Heart left ventricle (tissue), 16 donors: ENCODE measurements around the gene MFNG. TPM values are rescaled to one million over a fixed set of nuclear protein-coding genes. Genes with fewer than 3 reads are reported as not detected.

ENCODE experiments used
- ATAC-seq, 4 donors: fragments of 200-7000 bp; cut with Tn5 transposase; one replicate each; pipeline ENCODE4 v1.9.1; 2020 to 2022; ENCODE audit warnings: moderate library complexity in 4 of 4, mild to moderate bottlenecking in 3 of 4, moderate number of reproducible peaks in 1 of 4
- DNase-seq, 5 donors: peaks; one replicate each; pipeline ENCODE4 v3.0.0-alpha.2; 2020
- H3K27ac ChIP-seq, 12 donors: fragments of 200-600 bp; sonication (generic) in 4 of 12; one replicate each; pipeline versions ENCODE4 v1.5.0 to v1.8.0; 2016 to 2022; ENCODE audit warnings: mild to moderate bottlenecking in 2 of 12
- H3K27me3 ChIP-seq, 9 donors: fragments of 200-600 bp; sonication (generic) in 2 of 9; one replicate each; pipeline versions ENCODE4 v1.5.1 to v1.8.0; 2016 to 2022; ENCODE audit warnings: mild to moderate bottlenecking in 3 of 9
- H3K36me3 ChIP-seq, 9 donors: fragments of 200-600 bp; sonication (generic) in 2 of 9; one replicate each; pipeline versions ENCODE4 v1.5.0 to v1.8.0; 2018 to 2022; ENCODE audit warnings: mild to moderate bottlenecking in 2 of 9
- H3K4me1 ChIP-seq, 12 donors: fragments of 200-600 bp; sonication (generic) in 4 of 12; one replicate each; pipeline versions ENCODE4 v1.5.0 to v1.8.0; 2016 to 2022; ENCODE audit warnings: mild to moderate bottlenecking in 3 of 12
- H3K4me3 ChIP-seq, 12 donors: fragments of 200-600 bp; sonication (generic) in 4 of 12; one replicate each; pipeline versions ENCODE4 v1.5.0 to v1.8.0; 2017 to 2022; ENCODE audit warnings: mild to moderate bottlenecking in 9 of 12, moderate library complexity in 4 of 12
- H3K9me3 ChIP-seq, 12 donors: fragments of 200-600 bp; sonication (generic) in 4 of 12; one replicate each; pipeline versions ENCODE4 v1.5.0 to v1.8.0; 2016 to 2022; ENCODE audit warnings: mild to moderate bottlenecking in 1 of 12
- CTCF ChIP-seq, 12 donors: fragments of 200-600 bp; sonication (generic) in 4 of 12; IDR thresholded peaks; one replicate each; pipeline versions ENCODE4 v1.5.0 to v1.8.0; 2018 to 2022; ENCODE audit warnings: antibody characterized with exemption in 12 of 12, mild to moderate bottlenecking in 5 of 12
- POLR2A ChIP-seq, 2 donors: fragments of 450-650 bp; IDR thresholded peaks; one replicate each; pipeline ENCODE4 v1.6.1; 2017; ENCODE audit warnings: antibody characterized with exemption in 2 of 2, mild to moderate bottlenecking in 2 of 2, moderate library complexity in 2 of 2
- WGBS, 4 donors: extraction: QIAGEN DNeasy Blood & Tissue Kit in 2 of 4; methylation state at CpG; one replicate each; pipeline versions ENCODE4 v1.1.5 to v1.1.7; 2013 to 2018; 5-methylcytosine and 5-hydroxymethylcytosine counted together
- intact Hi-C, 10 donors: fragments of 100-400 bp; cut with DNase I; formaldehyde crosslinking; loops; one replicate each; pipeline versions ENCODE4 v1.11.1 to v1.14.2; 2022
- polyA plus RNA-seq, 2 donors: library from polyadenylated mRNA; stranded (reverse); fragments of 200-250 nt; gene quantifications; one replicate each; pipeline ENCODE4 v1.2.3, GENCODE V29; 2013
- total RNA-seq, 9 donors: library from RNA; depleted of rRNA in 2 of 9; stranded (reverse); fragments of >200 nt in 2 of 9; fragmentation: NEBNext Ultra II Directional in 3 of 9; extraction: Animal tissue kit (Norgen Biotek cat#: 25700) in 3 of 9; gene quantifications; one replicate each; pipeline versions ENCODE4 v1.1.0 to v1.2.4, GENCODE V29; 2016 to 2023
- donor health status: ischemic (EF 13 %, LVEDD 7.1; RV severe dilation, severe dysfunction).
- donor health status: healthy with polysubstance abuse.
- donor health status: DM: no; HTN: yes; CAD: no.
- donor health status: DM: no; HTN: no; CAD: no.
- donor health status: ischemic (EF 25% LVEDD 6.9; RV normal size, moderate dysfunction).
- donor health status: ischemic (EF 25% LVEDD 5.7; RV mildly dilated, moderate dysfunction).
- donor health status: healthy.
- donor health status: DM: yes; HTN: yes; CAD: no.
- donor health status: ischemic (EF 35%, LVEDD 5.7; RV mildly dilated, moderate dysfunction).
- donor health status: nonischemic (EF 11% LVEDD 7.7; RV severe dilation, severe dysfunction).
- donor health status: DM: yes; HTN: yes; CAD: no.
- donor health status: PGD.
- donor health status: ischemic (EF 29% LVEDD 5.4; RV normal size, mild dysfunction).
- donor health status: nonischemic (EF 23%, LVEDD 6.1; RV moderate dilation, normal function).

Gene MFNG
- total and polyA plus RNA-seq, 11 donors = 5.8 to 25.6 (median 9.6) TPM

- intact Hi-C loops = loop anchor here in 1 of 10 donors (5.0 kb wide), 1 partner anchor 37 kb away; the partner anchor contains the start of gene CARD10
- no peak for ATAC-seq
- WGBS, 4 donors = 82 to 89% (median 85%) methylated on average over 12 to 17 of the region's 17 CpGs
Measured at GRCh38 chr22:37480387-37481346, 5.5 kb downstream of the MFNG start.

GRCh38 chr22:37479196-37479595 is 7.0 kb downstream of the MFNG start:
- ATAC-seq (no peak), DNase-seq (no peak)
- Histone ChIP-seq H3K9me3 (no peaks in the 10 kb centered on the region), H3K27ac (no peak overlapping the region), H3K36me3 (peaks cover 0 to 55% (median 6%) of the 10 kb centered on the region in 9 donors), H3K4me1 (peaks cover 0 to 17% (median 11%) of the 10 kb centered on the region in 12 donors), H3K4me3 (no peak overlapping the region), H3K27me3 (peaks cover 0 to 18% (median 0%) of the 10 kb centered on the region in 9 donors)
- 84 to 88% (median 86%) methylated on average over 8 to 15 of the region's 15 CpGs for WGBS, 4 donors
- TF ChIP-seq POLR2A (IDR thresholded peaks at IDR 0.05) (no peak), CTCF (IDR thresholded peaks at IDR 0.05) (no peak)
- intact Hi-C loops = no loop called here

More at GRCh38 chr22:37480387-37481346, 5.5 kb downstream of the MFNG start:
- Histone ChIP-seq H3K9me3 (no peaks in the 10 kb centered on the region), H3K4me1 (peaks cover 0 to 24% (median 12%) of the 10 kb centered on the region in 12 donors), H3K27me3 (peaks cover 0 to 24% (median 0%) of the 10 kb centered on the region in 9 donors), H3K27ac (no peak overlapping the region), H3K36me3 (peaks cover 0 to 41% (median 6%) of the 10 kb centered on the region in 9 donors), H3K4me3 (no peak overlapping the region)
- no peak for DNase-seq
- TF ChIP-seq CTCF (IDR thresholded peaks at IDR 0.05) = no peak
- no peak for TF ChIP-seq POLR2A (IDR thresholded peaks at IDR 0.05)

GRCh38 chr22:37476389-37477329 is 9.5 kb downstream of the MFNG start:
- Histone ChIP-seq H3K27ac (no peak overlapping the region), H3K36me3 (peaks cover 0 to 74% (median 6%) of the 10 kb centered on the region in 9 donors), H3K4me1 (no peaks in the 10 kb centered on the region), H3K9me3 (no peaks in the 10 kb centered on the region), H3K4me3 (no peak overlapping the region), H3K27me3 (peaks cover 0 to 28% (median 2%) of the 10 kb centered on the region in 9 donors)
- no peak for ATAC-seq
- intact Hi-C loops = no loop called here
- no peak for DNase-seq
- 64 to 85% (median 77%) methylated on average over 13 to 14 of the region's 14 CpGs for WGBS, 4 donors
- TF ChIP-seq CTCF (IDR thresholded peaks at IDR 0.05) = no peak
- TF ChIP-seq POLR2A (IDR thresholded peaks at IDR 0.05) = no peak
